ENCODE measurements around the gene ID3. TPM values are rescaled to one million over a fixed set of nuclear protein-coding genes. Genes with fewer than 3 reads are reported as not detected.

Gene ID3
- total and polyA plus RNA-seq, 2 donors (not counting 3 experiments of a cell fraction or from before 2014, with no cell fraction given): 277 to 971 TPM

GRCh38 chr1:23555270-23555985 lies 3.9 kb downstream of the ID3 start:
- Histone ChIP-seq H3K27me3 (ENCODE audit: control insufficient read depth in 2 of 2, insufficient read depth in 2 of 2, low read length in 2 of 2) (no peaks in the 10 kb centered on the region), H3K9me3 (replicated peaks; ENCODE audit: control insufficient read depth, insufficient read depth, low read length) (no peaks in the 10 kb centered on the region), H3K27ac (ENCODE audit: insufficient read depth, low read depth, low read length) (peak overlapping the region; percentile 99), H3K4me3 (replicated peaks in 1 of 3; ENCODE audit: insufficient read depth in 1 of 3, low read depth in 1 of 3, low read length in 3 of 3) (peak overlapping the region in 2 of 3 experiments; percentile 32 to 55), H3K79me2 (ENCODE audit: control insufficient read depth, insufficient read depth, low read length) (peaks cover 24% of the 10 kb centered on the region), H3K4me2 (ENCODE audit: insufficient read depth, low read length) (peak overlapping the region; percentile 79), H2AFZ (ENCODE audit: low read depth, low read length) (no peak overlapping the region), H3K9ac (replicated peaks; ENCODE audit: extremely low read depth, insufficient read depth, low read length) (peak overlapping the region; percentile 99), H3K36me3 (ENCODE audit: control insufficient read depth in 2 of 2, extremely low read depth in 1 of 2, insufficient read depth in 2 of 2, low read length in 2 of 2) (peaks cover 2 to 3% of the 10 kb centered on the region in 2 experiments), H3K4me1 (ENCODE audit: control insufficient read depth, extremely low read depth, insufficient read depth, low read length) (peaks cover 47% of the 10 kb centered on the region), H4K20me1 (replicated peaks; ENCODE audit: control insufficient read depth, extremely low read depth, insufficient read depth, low read length) (no peaks in the 10 kb centered on the region), H3K9me1 (replicated peaks; ENCODE audit: control insufficient read depth, extremely low read depth, insufficient read depth, low read length) (no peaks in the 10 kb centered on the region)
- intact Hi-C loops (cut with micrococcal nuclease): loop anchor here (2.0 to 5.0 kb wide), 3 partner anchors 137 to 247 kb away; partner anchors contain the start of genes ELOA and GALE
- POLR2A ChIA-PET: interaction anchor here (1.2 to 1.7 kb wide), 4 partner anchors 9 to 82 kb away, joined by 4 to 5 read pairs (median 4); no protein-coding TSS in a partner anchor
- TF ChIP-seq JUN (IDR thresholded peaks at IDR 0.05; ENCODE audit: borderline replicate concordance, insufficient read depth, insufficient read length, low read depth): no peak
- TF ChIP-seq POLR2AphosphoS5 (IDR thresholded peaks at IDR 0.05; ENCODE audit: insufficient read depth, low read depth, low read length): peak; percentile 5
- TF ChIP-seq EZH2 (IDR thresholded peaks at IDR 0.05; ENCODE audit: borderline replicate concordance, low read depth, low read length, severe bottlenecking): no peak
- no peak for TF ChIP-seq MAX (IDR thresholded peaks at IDR 0.05; ENCODE audit: insufficient read depth, insufficient read length)
- TF ChIP-seq POLR2A (IDR thresholded peaks at IDR 0.05; ENCODE audit: low read depth, low read length): no peak
- peak; percentile 78 for DNase-seq (ENCODE audit: low read depth, low spot score)
- BruUV-seq (replicated peaks): TSS peak; percentile 39
- dilution Hi-C loops (cut with MboI; ENCODE audit: extremely low pct_ligation_motif_present, low sequenced_read_pairs): no loop called here
- CTCF ChIA-PET: interaction anchor here (0.7 to 24.8 kb wide), 11 partner anchors 9 to 109 kb away, joined by 3 to 1069 read pairs (median 4); partner anchors contain the start of gene ASAP3
- FAIRE-seq: no peak
